HEK293 (cell line): ENCODE measurements around the gene SMIM13.
"Not testable (repeated sequence)": the region's sequence is repeated elsewhere in the genome, so short reads cannot be mapped to it uniquely, and the experiment has no call there.

ENCODE experiments used
- CTCF ChIA-PET: fragments of 350-600 bp; formaldehyde crosslinking; extraction: SDS; loops from one replicate; lab custom pipeline; 2021; ENCODE audit warnings: antibody characterized with exemption; lab: Yijun Ruan, JAX
- POLR2A ChIA-PET: fragments of 300-600 bp; formaldehyde crosslinking; extraction: SDS; loops from one replicate; lab custom pipeline; 2020; ENCODE audit warnings: antibody characterized with exemption, inconsistent platforms; lab: Yijun Ruan, JAX
- H3K27ac ChIP-seq: fragments of 200-500 bp; sonication (Bioruptor generic); 2 replicates; pipeline ENCODE4 v1.5.1; 2014; ENCODE audit warnings: low read depth, low read length, control low read depth, inconsistent platforms; ENCODE audit errors: extremely low read depth
- H3K36me3 ChIP-seq, 2 experiments: fragments of 200-500 bp in 1 of 2; sonication (Bioruptor generic) in 1 of 2; 1 replicate in 1 of 2; 2 replicates in 1 of 2; pipeline ENCODE4 v1.5.1; 2014 to 2017; ENCODE audit warnings: inconsistent platforms in 2 of 2, low read length in 2 of 2; ENCODE audit not compliant: control insufficient read depth in 2 of 2, insufficient read depth in 1 of 2
- H3K4me1 ChIP-seq: fragments of 200-500 bp; sonication (Bioruptor generic); 2 replicates; pipeline ENCODE4 v1.5.1; 2014; ENCODE audit warnings: mild to moderate bottlenecking, low read length, inconsistent platforms; ENCODE audit not compliant: control insufficient read depth, insufficient read depth
- H3K4me3 ChIP-seq: 2 replicates; pipeline ENCODE4 v1.5.1; 2011; ENCODE audit warnings: low read depth, mild to moderate bottlenecking, control low read depth, low read length, moderate library complexity
- H3K9me3 ChIP-seq: fragments of 200-500 bp; sonication (Bioruptor generic); 2 replicates; pipeline ENCODE4 v1.5.1; 2014; ENCODE audit warnings: low read depth, low read length, inconsistent platforms; ENCODE audit not compliant: control insufficient read depth, insufficient read depth
- AEBP2 ChIP-seq: fragments of 450-650 bp; formaldehyde crosslinking; IDR thresholded peaks from 2 replicates; pipeline ENCODE4 v1.5.1; 2016; ENCODE audit warnings: missing biosample characterization, missing genetic modification characterization, borderline replicate concordance
- EGR2 ChIP-seq: fragments of 450-650 bp; formaldehyde crosslinking; IDR thresholded peaks from 2 replicates; pipeline ENCODE4 v1.5.1; 2016; ENCODE audit warnings: low read depth, missing biosample characterization, missing genetic modification characterization
- HOXA7 ChIP-seq: sonication (generic); formaldehyde crosslinking; IDR thresholded peaks from 2 replicates; pipeline ENCODE4 v1.8.1; 2022; ENCODE audit warnings: missing genetic modification reagents, borderline replicate concordance
- KLF9 ChIP-seq: fragments of 450-650 bp; formaldehyde crosslinking; IDR thresholded peaks from 2 replicates; pipeline ENCODE4 v1.5.1; 2016; ENCODE audit warnings: missing biosample characterization, missing genetic modification characterization, low read depth
- SP3 ChIP-seq: fragments of 450-650 bp; formaldehyde crosslinking; IDR thresholded peaks from 2 replicates; pipeline ENCODE4 v1.5.1; 2016; ENCODE audit warnings: missing biosample characterization, missing genetic modification characterization
- ZFHX2 ChIP-seq: fragments of 450-650 bp; formaldehyde crosslinking; conservative IDR thresholded peaks from 2 replicates; pipeline ENCODE4 v1.5.1; 2016; ENCODE audit warnings: missing biosample characterization, missing genetic modification characterization
- ZFP3 ChIP-seq: fragments of 450-650 bp; formaldehyde crosslinking; IDR thresholded peaks from 2 replicates; pipeline ENCODE4 v1.5.1; 2016; ENCODE audit warnings: low read depth, missing biosample characterization, missing genetic modification characterization
- ZFP37 ChIP-seq: fragments of 450-650 bp; formaldehyde crosslinking; IDR thresholded peaks from 2 replicates; pipeline ENCODE4 v1.5.1; 2016; ENCODE audit warnings: missing biosample characterization, missing genetic modification characterization
- ZNF132 ChIP-seq: fragments of 450-650 bp; formaldehyde crosslinking; IDR thresholded peaks from 2 replicates; pipeline ENCODE4 v1.5.1; 2017; ENCODE audit warnings: missing biosample characterization, missing genetic modification characterization, borderline replicate concordance
- ZNF133 ChIP-seq: fragments of 450-650 bp; formaldehyde crosslinking; IDR thresholded peaks from 2 replicates; pipeline ENCODE4 v1.5.1; 2016; ENCODE audit warnings: missing biosample characterization, missing genetic modification characterization
- ZNF184 ChIP-seq: fragments of 450-650 bp; IDR thresholded peaks from 2 replicates; pipeline ENCODE4 v1.5.1; 2018; ENCODE audit warnings: missing biosample characterization, mild to moderate bottlenecking, missing genetic modification characterization
- ZNF266 ChIP-seq: fragments of 450-650 bp; formaldehyde crosslinking; IDR thresholded peaks from 2 replicates; pipeline ENCODE4 v1.5.1; 2016; ENCODE audit warnings: missing biosample characterization, missing genetic modification characterization, low read depth
- ZNF350 ChIP-seq: fragments of 450-650 bp; formaldehyde crosslinking; IDR thresholded peaks from 2 replicates; pipeline ENCODE4 v1.5.0; 2017; ENCODE audit warnings: missing biosample characterization, mild to moderate bottlenecking, missing genetic modification characterization
- ZNF362 ChIP-seq: fragments of 450-650 bp; formaldehyde crosslinking; IDR thresholded peaks from 2 replicates; pipeline ENCODE4 v1.5.1; 2016; ENCODE audit warnings: missing biosample characterization, missing genetic modification characterization
- ZNF600 ChIP-seq: fragments of 450-650 bp; formaldehyde crosslinking; IDR thresholded peaks from 2 replicates; pipeline ENCODE4 v1.5.1; 2016; ENCODE audit warnings: missing biosample characterization, missing genetic modification characterization
- ZNF626 ChIP-seq: fragments of 450-650 bp; sonication (Bioruptor Pico); formaldehyde crosslinking; IDR thresholded peaks from 2 replicates; pipeline ENCODE4 v1.5.1; 2018; ENCODE audit warnings: missing biosample characterization, missing genetic modification characterization, inconsistent platforms
- ZNF629 ChIP-seq: fragments of 450-650 bp; formaldehyde crosslinking; IDR thresholded peaks from 2 replicates; pipeline ENCODE4 v1.5.1; 2017; ENCODE audit warnings: missing biosample characterization, missing genetic modification characterization
- ZNF747 ChIP-seq: fragments of 450-650 bp; formaldehyde crosslinking; IDR thresholded peaks from 2 replicates; pipeline ENCODE4 v1.5.1; 2016; ENCODE audit warnings: missing biosample characterization, missing genetic modification characterization
- ZSCAN4 ChIP-seq: fragments of 450-650 bp; formaldehyde crosslinking; IDR thresholded peaks from 2 replicates; pipeline ENCODE4 v1.5.1; 2017; ENCODE audit warnings: missing biosample characterization, missing genetic modification characterization
- TF ChIP-seq, protein P1 (sequence below): fragments of 450-650 bp; formaldehyde crosslinking; IDR thresholded peaks from 2 replicates; pipeline ENCODE4 v1.5.1; 2016; ENCODE audit warnings: missing biosample characterization, missing genetic modification characterization
- TF ChIP-seq, protein P2 (sequence below): fragments of 450-650 bp; formaldehyde crosslinking; IDR thresholded peaks from 2 replicates; pipeline ENCODE4 v1.5.1; 2016; ENCODE audit warnings: missing biosample characterization, missing genetic modification characterization

The SMIM13 gene

DNA sequence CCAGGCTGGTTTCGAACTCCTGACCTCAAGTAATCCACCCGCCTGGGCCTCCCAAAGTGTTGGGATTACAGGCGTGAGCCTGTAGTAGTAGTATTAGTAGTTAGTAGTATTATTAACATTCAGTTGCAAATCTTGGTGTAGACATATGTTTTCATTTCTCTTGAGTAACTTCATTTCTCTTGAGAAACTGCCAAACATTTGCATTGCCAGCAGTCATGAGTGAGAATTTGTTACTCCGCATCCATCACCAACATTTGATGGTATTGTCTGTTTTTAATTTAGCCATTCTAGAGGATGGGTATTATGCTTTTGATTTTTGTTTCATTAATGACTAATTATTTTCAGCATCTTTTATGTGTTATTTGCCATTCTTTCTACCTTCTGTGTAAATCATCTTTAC lies 19.4 kb downstream of the SMIM13 start:
- Histone ChIP-seq H3K27ac (no peak overlapping the region), H3K4me1 (peaks cover 4% of the 10 kb centered on the region; the same call in 1 of the 2 replicates), H3K9me3 (no peaks in the 10 kb centered on the region), H3K4me3 (no peak overlapping the region), H3K36me3 (no peaks in the 10 kb centered on the region; a peak in 1 of 3 replicates)
- CTCF ChIA-PET = interaction anchor here (1.4 kb wide), 1 partner anchor 384 kb away, joined by 7 read pairs; no protein-coding TSS in a partner anchor
- POLR2A ChIA-PET = no interaction called here
- TF ChIP-seq, protein P1, sequence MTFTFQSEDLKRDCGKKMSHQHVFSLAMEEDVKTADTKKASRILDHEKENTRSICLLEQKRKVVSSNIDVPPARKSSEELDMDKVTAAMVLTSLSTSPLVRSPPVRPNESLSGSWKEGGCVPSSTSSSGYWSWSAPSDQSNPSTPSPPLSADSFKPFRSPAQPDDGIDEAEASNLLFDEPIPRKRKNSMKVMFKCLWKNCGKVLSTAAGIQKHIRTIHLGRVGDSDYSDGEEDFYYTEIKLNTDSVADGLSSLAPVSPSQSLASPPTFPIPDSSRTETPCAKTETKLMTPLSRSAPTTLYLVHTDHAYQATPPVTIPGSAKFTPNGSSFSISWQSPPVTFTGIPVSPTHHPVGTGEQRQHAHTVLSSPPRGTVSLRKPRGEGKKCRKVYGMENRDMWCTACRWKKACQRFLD = no peak
- TF ChIP-seq ZNF629 (tag by site-specific recombination) (no peak), ZFP37 (tag by site-specific recombination) (no peak), HOXA7 (CRISPR knock-in tag) (no peak), ZNF266 (tag by site-specific recombination) (no peak), ZSCAN4 (no peak), ZNF133 (no peak), ZFP3 (no peak), ZNF747 (no peak), ZNF132 (tag by site-specific recombination) (no peak), AEBP2 (tag by site-specific recombination) (no peak), ZNF350 (tag by site-specific recombination) (no peak), ZNF626 (tag by site-specific recombination) (no peak)
- TF ChIP-seq, protein P2, sequence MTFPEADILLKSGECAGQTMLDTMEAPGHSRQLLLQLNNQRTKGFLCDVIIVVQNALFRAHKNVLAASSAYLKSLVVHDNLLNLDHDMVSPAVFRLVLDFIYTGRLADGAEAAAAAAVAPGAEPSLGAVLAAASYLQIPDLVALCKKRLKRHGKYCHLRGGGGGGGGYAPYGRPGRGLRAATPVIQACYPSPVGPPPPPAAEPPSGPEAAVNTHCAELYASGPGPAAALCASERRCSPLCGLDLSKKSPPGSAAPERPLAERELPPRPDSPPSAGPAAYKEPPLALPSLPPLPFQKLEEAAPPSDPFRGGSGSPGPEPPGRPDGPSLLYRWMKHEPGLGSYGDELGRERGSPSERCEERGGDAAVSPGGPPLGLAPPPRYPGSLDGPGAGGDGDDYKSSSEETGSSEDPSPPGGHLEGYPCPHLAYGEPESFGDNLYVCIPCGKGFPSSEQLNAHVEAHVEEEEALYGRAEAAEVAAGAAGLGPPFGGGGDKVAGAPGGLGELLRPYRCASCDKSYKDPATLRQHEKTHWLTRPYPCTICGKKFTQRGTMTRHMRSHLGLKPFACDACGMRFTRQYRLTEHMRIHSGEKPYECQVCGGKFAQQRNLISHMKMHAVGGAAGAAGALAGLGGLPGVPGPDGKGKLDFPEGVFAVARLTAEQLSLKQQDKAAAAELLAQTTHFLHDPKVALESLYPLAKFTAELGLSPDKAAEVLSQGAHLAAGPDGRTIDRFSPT (tag by site-specific recombination) = no peak

GRCh38 chr6:11115808-11116536 lies 22.3 kb downstream of the SMIM13 start:
- peak; percentile 28; the same call in 1 of the 2 replicates for TF ChIP-seq KLF9 (tag by site-specific recombination)
- TF ChIP-seq SP3 (tag by site-specific recombination) = 0 out of 2 replicates have a peak, but pooled peaks have one; percentile 11
- peak; percentile 56 for TF ChIP-seq ZFHX2
- peak; percentile 47; the same call in 1 of the 2 replicates for TF ChIP-seq ZNF184
- TF ChIP-seq ZNF600 (tag by site-specific recombination) = 0 out of 2 replicates have a peak, but pooled peaks have one; percentile 23
- peak; percentile 75 for TF ChIP-seq EGR2 (tag by site-specific recombination)
- peak; percentile 76; the same call in 1 of the 2 replicates for TF ChIP-seq ZNF362 (tag by site-specific recombination)
- H3K9me3 ChIP-seq, H3K4me3 ChIP-seq, H3K36me3 ChIP-seq, H3K27ac ChIP-seq: not testable (repeated sequence)
- CTCF ChIA-PET = interaction anchor here (0.7 to 1.0 kb wide), 4 partner anchors 8 to 164 kb away, joined by 3 read pairs; no protein-coding TSS in a partner anchor
- POLR2A ChIA-PET = interaction anchor here (0.6 kb wide), 2 partner anchors 258 to 386 kb away, joined by 3 to 4 read pairs; no protein-coding TSS in a partner anchor
- peaks cover 16% of the 10 kb centered on the region for H3K4me1 ChIP-seq
